GM18507 (cell line): ENCODE data around the gene PHLDA2.
"Not testable (repeated sequence)": the region's sequence is repeated elsewhere in the genome, so short reads cannot be mapped to it uniquely, and the experiment has no call there.

Experiments
- DNase-seq: peaks from one replicate; pipeline ENCODE4 v3.0.0; 2011; ENCODE audit warnings: low read depth; ENCODE audit not compliant: insufficient read length; ENCODE audit errors: extremely low spot score
- FAIRE-seq: peaks from 2 replicates; lab custom pipeline; 2011; peaks lifted over from hg19 to GRCh38; lab: Jason Lieb, UNC

Gene PHLDA2

GRCh38 chr11:2919188-2919587 lies 10.0 kb downstream of the PHLDA2 start:
- FAIRE-seq = no peak
- no peak for DNase-seq

GRCh38 chr11:2917842-2918490 lies 11.3 kb downstream of the PHLDA2 start:
- FAIRE-seq (no peak), DNase-seq (no peak)

- FAIRE-seq = no peak
- DNase-seq = no peak
These were observed 12.2 kb downstream of the PHLDA2 start for GRCh38 chr11:2916892-2917645.

- no peak for FAIRE-seq
- no peak for DNase-seq
These were observed 12.9 kb downstream of the PHLDA2 start for GRCh38 chr11:2916114-2916891.

GRCh38 chr11:2915473-2915872 lies 13.7 kb downstream of the PHLDA2 start:
- DNase-seq (no peak), FAIRE-seq (no peak)

GRCh38 chr11:2914455-2915195 lies 14.6 kb downstream of the PHLDA2 start:
- DNase-seq (no peak), FAIRE-seq (no peak)

GRCh38 chr11:2913776-2914175 lies 15.4 kb downstream of the PHLDA2 start:
- DNase-seq = no peak
- FAIRE-seq = no peak

- FAIRE-seq = no peak
- DNase-seq = no peak
These were observed 16.2 kb downstream of the PHLDA2 start for GRCh38 chr11:2913019-2913431.

- no peak for FAIRE-seq
- DNase-seq = no peak
These were observed 16.7 kb downstream of the PHLDA2 start for GRCh38 chr11:2912498-2912897.

GRCh38 chr11:2911785-2912391 lies 17.3 kb downstream of the PHLDA2 start:
- FAIRE-seq (no peak), DNase-seq (no peak)

- no peak for FAIRE-seq
- no peak for DNase-seq
These were observed 18.0 kb downstream of the PHLDA2 start for GRCh38 chr11:2911088-2911784.

GRCh38 chr11:2910401-2910955 lies 18.7 kb downstream of the PHLDA2 start:
- DNase-seq (no peak), FAIRE-seq (no peak)

GRCh38 chr11:2909133-2909902 lies 19.9 kb downstream of the PHLDA2 start:
- DNase-seq (no peak), FAIRE-seq (no peak)

- no peak for FAIRE-seq
- DNase-seq = no peak
These were observed 21.1 kb downstream of the PHLDA2 start for GRCh38 chr11:2908130-2908529.

- not testable (repeated sequence) for DNase-seq, FAIRE-seq
These were observed 23.9 kb downstream of the PHLDA2 start for GRCh38 chr11:2905299-2905698.

GRCh38 chr11:2904153-2905052 lies 24.8 kb downstream of the PHLDA2 start:
- DNase-seq (no peak), FAIRE-seq (no peak)

GRCh38 chr11:2903672-2904011 lies 25.6 kb downstream of the PHLDA2 start:
- DNase-seq = no peak
- FAIRE-seq = no peak
